GM12801 (cell line): Measurements from ENCODE around the gene PRKG1.

Experiments
- TF ChIP-seq, protein P1 (sequence below): IDR thresholded peaks from one replicate; pipeline ENCODE4 v1.5.1; 2011; ENCODE audit warnings: control low read depth; ENCODE audit not compliant: insufficient read length; ENCODE audit errors: extremely low read depth

The PRKG1 gene

DNA sequence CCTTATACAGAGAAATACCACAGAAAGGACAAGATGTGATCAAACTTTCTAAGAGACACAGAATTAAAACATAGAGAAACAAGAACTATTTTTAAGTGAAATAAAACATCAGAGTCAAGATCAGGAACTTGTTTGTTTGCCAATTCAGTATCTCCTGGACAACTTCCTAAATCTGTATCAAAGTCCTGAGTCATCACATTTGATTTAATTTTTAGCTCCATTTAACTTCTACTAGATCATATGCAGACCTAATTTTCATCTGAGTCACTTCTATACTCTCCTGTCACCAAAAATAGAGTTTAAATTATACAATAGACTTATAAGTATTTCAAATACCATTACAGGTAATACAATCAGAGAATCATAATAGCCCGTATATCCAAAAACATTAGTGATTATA lies 268.1 kb downstream of the PRKG1 start:
- TF ChIP-seq, protein P1, sequence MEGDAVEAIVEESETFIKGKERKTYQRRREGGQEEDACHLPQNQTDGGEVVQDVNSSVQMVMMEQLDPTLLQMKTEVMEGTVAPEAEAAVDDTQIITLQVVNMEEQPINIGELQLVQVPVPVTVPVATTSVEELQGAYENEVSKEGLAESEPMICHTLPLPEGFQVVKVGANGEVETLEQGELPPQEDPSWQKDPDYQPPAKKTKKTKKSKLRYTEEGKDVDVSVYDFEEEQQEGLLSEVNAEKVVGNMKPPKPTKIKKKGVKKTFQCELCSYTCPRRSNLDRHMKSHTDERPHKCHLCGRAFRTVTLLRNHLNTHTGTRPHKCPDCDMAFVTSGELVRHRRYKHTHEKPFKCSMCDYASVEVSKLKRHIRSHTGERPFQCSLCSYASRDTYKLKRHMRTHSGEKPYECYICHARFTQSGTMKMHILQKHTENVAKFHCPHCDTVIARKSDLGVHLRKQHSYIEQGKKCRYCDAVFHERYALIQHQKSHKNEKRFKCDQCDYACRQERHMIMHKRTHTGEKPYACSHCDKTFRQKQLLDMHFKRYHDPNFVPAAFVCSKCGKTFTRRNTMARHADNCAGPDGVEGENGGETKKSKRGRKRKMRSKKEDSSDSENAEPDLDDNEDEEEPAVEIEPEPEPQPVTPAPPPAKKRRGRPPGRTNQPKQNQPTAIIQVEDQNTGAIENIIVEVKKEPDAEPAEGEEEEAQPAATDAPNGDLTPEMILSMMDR: no peak

DNA sequence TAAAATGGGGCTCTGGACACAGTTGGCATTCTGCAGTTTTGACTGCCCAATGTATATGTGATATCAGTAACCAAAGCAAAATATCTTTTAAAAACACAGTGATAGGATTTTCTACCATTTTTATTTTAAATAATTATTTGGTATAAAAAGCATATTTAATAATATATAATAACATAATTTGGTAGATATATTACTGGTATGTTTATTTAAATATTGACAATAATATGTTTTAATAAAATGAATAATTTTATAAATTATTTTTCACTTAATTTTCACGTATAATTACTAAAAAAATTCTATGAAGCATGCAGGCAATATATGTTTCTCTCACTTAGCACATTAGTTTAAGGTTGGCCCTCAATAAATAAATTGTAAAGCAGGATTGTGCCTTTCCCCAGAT lies 269.1 kb downstream of the PRKG1 start:
- TF ChIP-seq, protein P1: no peak

DNA sequence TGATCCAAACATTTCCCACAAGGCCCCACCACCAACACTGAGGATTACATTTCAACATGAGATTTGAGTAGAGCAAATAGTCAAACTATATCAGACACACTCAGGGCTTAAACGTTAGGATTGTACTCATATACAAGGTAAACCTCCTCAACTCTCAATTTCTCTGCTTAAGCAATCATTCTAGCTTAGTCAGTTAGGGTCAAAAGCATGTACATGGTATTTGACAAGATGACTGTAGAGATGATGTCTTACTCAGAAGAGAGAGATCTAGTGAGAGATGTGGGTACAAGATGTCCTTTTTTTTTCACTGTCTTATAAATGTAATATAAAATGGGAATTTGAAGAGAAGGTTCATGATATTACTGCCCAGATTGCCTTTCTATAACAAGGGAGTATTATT lies 270.1 kb downstream of the PRKG1 start:
- TF ChIP-seq, protein P1: no peak

DNA sequence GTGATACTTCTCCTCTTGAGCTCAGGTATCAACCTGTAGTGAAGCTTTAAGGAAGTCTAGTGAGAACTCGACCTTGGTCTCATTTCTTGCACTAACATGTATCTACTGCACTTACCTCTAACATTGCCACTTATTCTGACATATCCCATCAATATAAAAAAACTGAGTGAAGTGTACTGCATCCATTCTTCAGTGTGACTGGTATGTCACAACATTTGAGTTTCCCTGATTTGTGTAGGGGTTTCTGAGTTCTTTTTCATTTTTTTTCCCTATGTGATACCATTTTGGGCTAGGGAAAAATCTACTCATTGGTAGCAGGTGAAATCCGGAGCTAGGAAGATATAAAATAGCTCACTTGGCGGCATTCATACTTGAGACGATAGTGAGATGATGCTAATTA lies 274.3 kb downstream of the PRKG1 start:
- TF ChIP-seq, protein P1: no peak

DNA sequence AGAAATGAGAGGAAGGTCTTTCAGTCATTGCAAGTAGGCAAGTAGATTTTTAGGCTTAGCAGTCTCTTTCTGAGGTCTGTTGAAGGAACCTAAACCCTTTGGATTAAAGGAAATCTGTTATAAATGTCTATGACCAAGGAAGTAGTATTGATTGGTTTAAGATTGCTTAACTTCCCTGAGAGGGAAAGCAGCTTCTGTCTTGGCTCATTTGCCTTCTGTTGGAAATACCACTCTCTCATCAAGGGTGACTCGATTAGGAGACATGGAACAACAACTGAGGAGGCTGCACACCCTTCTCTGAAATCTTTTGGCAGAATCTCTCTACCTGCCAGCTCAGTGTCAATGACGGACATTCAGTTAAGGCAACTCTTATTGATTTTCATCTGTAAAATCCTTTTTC lies 282.9 kb downstream of the PRKG1 start:
- TF ChIP-seq, protein P1: no peak

DNA sequence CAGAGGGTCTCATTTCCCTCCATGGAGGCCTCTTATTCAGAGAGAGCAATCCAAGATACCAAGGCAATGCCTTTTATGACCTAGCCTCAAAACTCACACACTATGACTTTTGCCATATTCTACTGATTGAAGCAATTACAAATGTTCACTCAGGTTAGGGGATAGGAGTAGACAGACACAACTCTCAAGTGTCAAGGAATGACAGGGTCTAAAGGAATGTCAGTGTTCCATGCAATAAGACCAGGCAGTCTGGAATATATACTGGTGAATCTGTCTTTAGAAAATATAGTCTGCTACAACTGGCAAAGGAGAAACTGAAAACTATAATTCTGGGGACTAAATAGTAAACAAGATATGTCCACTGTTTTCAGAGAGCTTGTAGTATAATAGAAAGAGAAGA lies 283.9 kb downstream of the PRKG1 start:
- TF ChIP-seq, protein P1: no peak

DNA sequence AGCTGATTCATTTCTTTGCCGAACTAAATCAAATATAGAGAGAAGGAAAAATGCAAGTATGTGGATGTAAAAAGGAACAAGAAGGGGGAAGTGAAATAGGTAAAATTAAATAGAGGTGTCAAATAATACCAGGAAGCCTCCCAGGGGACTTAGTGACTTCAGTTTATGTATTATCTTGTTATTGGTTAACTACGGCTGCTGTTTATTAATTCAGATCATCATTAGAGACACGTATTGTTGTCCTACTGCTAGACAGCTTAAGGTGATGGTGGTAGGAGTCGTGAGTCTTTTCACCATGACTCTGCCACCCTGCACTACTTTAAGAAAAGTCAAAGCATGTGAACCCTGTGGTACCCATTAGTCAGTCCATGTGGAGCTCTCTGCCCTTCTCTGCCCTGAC lies 289.1 kb downstream of the PRKG1 start:
- TF ChIP-seq, protein P1: no peak

DNA sequence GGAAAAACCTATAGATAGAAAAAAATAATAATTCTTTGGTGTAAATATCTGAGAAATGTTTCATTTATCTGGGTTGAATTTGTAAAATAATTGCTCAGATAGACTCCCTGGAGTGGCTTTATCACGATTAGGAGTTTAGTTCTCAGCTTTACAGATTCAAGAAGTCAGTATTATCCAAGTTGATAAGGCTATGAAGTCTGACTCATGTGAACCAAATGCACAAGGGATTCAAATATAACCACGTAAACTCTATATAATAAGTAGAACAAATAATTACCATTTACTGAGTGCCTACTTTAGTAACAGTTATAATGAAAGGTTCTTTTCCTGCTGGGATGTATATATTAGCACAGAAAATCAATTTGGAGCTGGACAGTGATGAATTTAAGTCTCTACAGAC lies 290.4 kb downstream of the PRKG1 start:
- TF ChIP-seq, protein P1: no peak
